Naive B cell (primary cell): Measurements from ENCODE around the gene USE1. TPM values are rescaled to one million over a fixed set of nuclear protein-coding genes. Genes with fewer than 3 reads are reported as not detected.

Experiments used
- ATAC-seq, 2 donors: fragments of 150-1000 bp; cut with Tn5 transposase; 2 replicates each; pipeline ENCODE4 v1.10.0; 2021; ENCODE audit warnings: low read depth in 2 of 2, mild to moderate bottlenecking in 2 of 2, moderate library complexity in 2 of 2
- DNase-seq: peaks from one replicate; pipeline ENCODE4 v3.0.0; 2022
- H3K27ac Mint-ChIP-seq, 6 donors: one replicate each; pipeline ENCODE4 v1.8.0; 2020 to 2022; ENCODE audit warnings: mild to moderate bottlenecking in 6 of 6, mixed read lengths in 6 of 6, moderate library complexity in 5 of 6, inconsistent platforms in 2 of 6
- H3K27me3 Mint-ChIP-seq, 3 donors: one replicate each; pipeline ENCODE4 v1.8.0; 2021 to 2022; ENCODE audit warnings: mixed read lengths in 3 of 3, mild to moderate bottlenecking in 1 of 3
- H3K36me3 Mint-ChIP-seq, 2 donors: one replicate each; pipeline ENCODE4 v1.8.0; 2020 to 2022; ENCODE audit warnings: mixed read lengths in 2 of 2, inconsistent platforms in 1 of 2, mild to moderate bottlenecking in 1 of 2
- H3K4me1 Mint-ChIP-seq, 3 donors: one replicate each; pipeline ENCODE4 v1.8.0; 2020 to 2022; ENCODE audit warnings: mixed read lengths in 3 of 3, inconsistent platforms in 1 of 3, mild to moderate bottlenecking in 1 of 3, moderate library complexity in 1 of 3
- H3K4me3 Mint-ChIP-seq, 8 donors: one replicate each; pipeline ENCODE4 v1.8.0; 2020 to 2022; ENCODE audit warnings: mild to moderate bottlenecking in 8 of 8, mixed read lengths in 8 of 8, moderate library complexity in 8 of 8, inconsistent platforms in 2 of 8
- H3K9me3 Mint-ChIP-seq, 7 donors: one replicate each; pipeline ENCODE4 v1.8.0; 2020 to 2022; ENCODE audit warnings: mixed read lengths in 7 of 7, mild to moderate bottlenecking in 5 of 7, inconsistent platforms in 2 of 7, moderate library complexity in 1 of 7
- polyA plus RNA-seq, 6 donors: library from polyadenylated mRNA; unstranded; fragments of 300-500 nt; fragmentation: Illumina TruSeq; gene quantifications; one replicate each; pipeline ENCODE4 v1.2.3, GENCODE V29; 2021; ENCODE audit warnings: low read depth in 6 of 6

USE1 gene
- polyA plus RNA-seq, 6 donors from 2014 or later: 46.2 to 70.0 (median 58.7) TPM

GRCh38 chr19:17192751-17193150 is 22.4 kb upstream of the USE1 start:
- Mint-ChIP-seq H3K4me1 (peaks cover 10 to 19% (median 16%) of the 10 kb centered on the region in 3 donors), H3K27me3 (no peaks in the 10 kb centered on the region), H3K36me3 (peaks cover 9 to 20% of the 10 kb centered on the region in 2 donors)

GRCh38 chr19:17194608-17195007 is 20.5 kb upstream of the USE1 start:
- Mint-ChIP-seq H3K27me3 (no peaks in the 10 kb centered on the region), H3K9me3 (no peaks in the 10 kb centered on the region), H3K4me1 (peaks cover 10 to 22% (median 16%) of the 10 kb centered on the region in 3 donors), H3K27ac (no peak overlapping the region), H3K4me3 (no peak overlapping the region), H3K36me3 (peaks cover 16 to 20% of the 10 kb centered on the region in 2 donors)
- DNase-seq (no peak), ATAC-seq (no peak)

More at GRCh38 chr19:17192751-17193150, 22.4 kb upstream of the USE1 start:
- no peaks in the 10 kb centered on the region for H3K9me3 Mint-ChIP-seq
- ATAC-seq (no peak), DNase-seq (no peak)
- H3K27ac Mint-ChIP-seq: no peak overlapping the region
- H3K4me3 Mint-ChIP-seq: no peak overlapping the region

DNA sequence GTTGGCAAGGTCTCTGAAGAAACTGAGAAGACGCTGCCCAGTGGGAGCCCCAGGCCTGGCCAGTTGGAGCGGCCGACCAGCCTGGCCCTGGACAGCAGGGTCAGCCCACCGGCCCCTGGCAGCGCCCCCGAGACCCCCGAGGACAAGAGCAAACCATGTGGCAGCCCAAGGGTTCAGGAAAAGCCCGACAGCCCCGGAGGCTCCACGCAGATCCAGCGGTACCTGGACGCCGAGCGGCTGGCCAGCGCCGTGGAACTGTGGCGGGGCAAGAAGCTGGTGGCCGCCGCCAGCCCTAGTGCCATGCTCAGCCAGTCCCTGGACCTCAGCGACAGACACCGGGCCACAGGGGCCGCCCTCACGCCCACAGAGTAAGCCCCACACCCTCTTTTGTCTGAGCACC is 20.1 kb upstream of the USE1 start:
- ATAC-seq: no peak
- no peak overlapping the region for H3K4me3 Mint-ChIP-seq
- DNase-seq: no peak
- peaks cover 10 to 22% (median 16%) of the 10 kb centered on the region in 3 donors for H3K4me1 Mint-ChIP-seq
- H3K36me3 Mint-ChIP-seq: peaks cover 16 to 20% of the 10 kb centered on the region in 2 donors
- H3K9me3 Mint-ChIP-seq: no peaks in the 10 kb centered on the region
- H3K27me3 Mint-ChIP-seq: no peaks in the 10 kb centered on the region
- H3K27ac Mint-ChIP-seq: peak overlapping the region in 1 of 6 donors; percentile 76

GRCh38 chr19:17196610-17197009 is 18.5 kb upstream of the USE1 start:
- Mint-ChIP-seq H3K9me3 (no peaks in the 10 kb centered on the region), H3K27me3 (no peaks in the 10 kb centered on the region), H3K36me3 (peaks cover 16 to 18% of the 10 kb centered on the region in 2 donors), H3K27ac (peak overlapping the region in 4 of 6 donors; percentile 0 to 95 (median 35)), H3K4me1 (peaks cover 10 to 22% (median 13%) of the 10 kb centered on the region in 3 donors), H3K4me3 (no peak overlapping the region)
- ATAC-seq (no peak), DNase-seq (no peak)

DNA sequence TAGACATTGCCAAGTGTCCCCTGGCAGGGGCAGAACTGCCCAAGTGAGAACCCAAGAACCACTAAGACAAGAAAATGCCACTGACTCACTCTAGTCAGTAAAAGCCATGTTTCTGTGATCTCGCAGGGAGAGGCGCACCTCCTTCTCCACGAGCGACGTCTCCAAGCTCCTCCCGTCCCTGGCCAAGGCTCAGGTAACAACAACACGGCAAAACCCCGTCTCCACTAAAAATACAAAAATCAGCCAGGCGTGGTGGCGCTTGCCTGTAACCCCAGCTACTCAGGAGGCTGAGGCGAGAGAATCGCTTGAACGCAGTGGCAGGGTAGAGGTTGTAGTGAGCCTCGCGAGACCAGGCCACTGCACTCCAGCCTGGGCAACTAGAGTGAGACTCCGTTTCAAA is 17.5 kb upstream of the USE1 start:
- no peak for DNase-seq
- H3K4me3 Mint-ChIP-seq: no peak overlapping the region
- peaks cover 16 to 29% of the 10 kb centered on the region in 2 donors for H3K36me3 Mint-ChIP-seq
- peaks cover 10 to 22% (median 13%) of the 10 kb centered on the region in 3 donors for H3K4me1 Mint-ChIP-seq
- ATAC-seq: no peak
- no peaks in the 10 kb centered on the region for H3K9me3 Mint-ChIP-seq
- no peaks in the 10 kb centered on the region for H3K27me3 Mint-ChIP-seq
- peak overlapping the region in 3 of 6 donors; percentile 39 to 73 (median 70) for H3K27ac Mint-ChIP-seq

DNA sequence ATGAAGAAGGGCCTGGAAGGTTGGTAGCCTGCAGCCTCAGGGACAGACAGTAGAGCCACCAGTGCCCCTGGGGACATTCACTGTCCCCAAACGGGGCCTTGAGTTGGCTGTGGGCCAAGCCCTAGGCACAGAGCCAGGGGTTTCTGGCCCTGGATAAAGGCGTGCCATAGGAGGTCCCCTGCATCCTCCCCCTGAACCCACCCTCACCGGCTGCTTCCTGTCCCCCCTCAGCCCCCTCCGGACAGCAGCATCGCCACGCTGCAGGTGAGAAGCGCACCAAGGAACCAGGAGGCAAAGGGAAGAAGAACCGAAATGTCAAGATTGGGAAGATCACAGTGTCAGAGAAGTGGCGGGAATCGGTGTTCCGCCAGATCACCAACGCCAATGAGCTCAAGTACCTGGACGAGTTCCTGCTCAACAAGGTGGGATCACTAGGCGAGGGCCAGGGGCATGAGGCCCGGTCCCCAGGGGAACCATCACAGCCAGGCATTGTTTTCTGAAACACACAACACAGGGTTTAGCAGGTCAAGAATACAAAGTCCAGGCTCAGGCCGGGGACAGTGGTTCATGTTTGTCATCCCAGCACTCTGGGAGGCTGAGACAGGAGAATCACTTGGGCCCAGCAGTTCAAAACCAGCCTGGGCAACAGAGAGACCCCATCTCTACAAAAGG is 14.6 kb upstream of the USE1 start:
- Mint-ChIP-seq H3K4me1 (peaks cover 10 to 22% (median 13%) of the 10 kb centered on the region in 3 donors), H3K36me3 (peaks cover 16 to 30% of the 10 kb centered on the region in 2 donors), H3K9me3 (no peaks in the 10 kb centered on the region), H3K27ac (peak overlapping the region in 2 of 6 donors; percentile 19 to 65), H3K4me3 (no peak overlapping the region), H3K27me3 (no peaks in the 10 kb centered on the region)
- DNase-seq: no peak
- ATAC-seq: no peak

DNA sequence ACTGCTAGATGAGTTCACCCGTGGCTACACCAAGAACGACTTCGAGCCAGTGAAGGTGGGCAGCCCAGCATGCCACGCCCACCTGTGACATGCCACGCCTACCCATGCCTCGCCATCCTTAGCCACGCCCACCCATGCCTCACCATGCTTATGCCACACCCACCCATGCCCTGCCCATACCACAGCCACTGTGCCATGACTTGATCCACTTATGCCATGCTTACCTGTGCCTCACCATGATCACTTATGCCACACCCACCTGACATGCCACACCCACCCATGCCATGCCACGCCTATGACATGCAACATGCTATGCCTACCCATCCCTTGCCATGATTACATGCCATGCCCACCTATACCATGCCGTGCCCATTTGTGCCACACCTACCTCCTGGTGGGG is 12.9 kb upstream of the USE1 start:
- Mint-ChIP-seq H3K4me1 (peaks cover 1 to 7% (median 3%) of the 10 kb centered on the region in 3 donors), H3K4me3 (no peak overlapping the region), H3K27me3 (no peaks in the 10 kb centered on the region), H3K9me3 (no peaks in the 10 kb centered on the region), H3K36me3 (peaks cover 9 to 22% of the 10 kb centered on the region in 2 donors), H3K27ac (peak overlapping the region in 4 of 6 donors; percentile 14 to 79 (median 72))
- ATAC-seq: peak in 1 of 2 donors; percentile 29
- DNase-seq: no peak

DNA sequence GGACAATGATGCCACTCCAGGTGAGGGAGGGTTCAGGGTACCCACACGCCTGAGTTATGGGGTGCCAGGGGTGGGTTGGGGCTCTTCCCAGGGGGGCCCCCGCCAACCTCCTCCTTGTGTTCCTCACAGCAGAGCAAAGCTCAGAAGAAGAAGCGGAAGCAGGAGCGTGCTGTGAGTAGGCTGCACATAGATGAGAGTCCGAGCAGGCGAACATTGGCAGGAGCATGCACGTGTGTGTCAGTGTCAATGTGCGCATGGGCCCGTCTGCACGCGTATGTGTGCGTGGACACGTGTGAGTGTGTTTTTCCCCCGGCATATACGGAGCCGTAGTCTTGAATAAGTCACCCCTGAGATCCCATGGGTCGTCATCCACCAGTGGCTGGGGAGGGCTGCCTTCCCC is 12.4 kb upstream of the USE1 start:
- ATAC-seq (no peak), DNase-seq (no peak)
- no peak overlapping the region for H3K4me3 Mint-ChIP-seq
- H3K4me1 Mint-ChIP-seq: peaks cover 0 to 3% (median 0%) of the 10 kb centered on the region in 3 donors
- H3K9me3 Mint-ChIP-seq: no peaks in the 10 kb centered on the region
- H3K27me3 Mint-ChIP-seq: no peaks in the 10 kb centered on the region
- H3K36me3 Mint-ChIP-seq: peaks cover 10 to 22% of the 10 kb centered on the region in 2 donors
- H3K27ac Mint-ChIP-seq: peak overlapping the region in 2 of 6 donors; percentile 71 to 79

DNA sequence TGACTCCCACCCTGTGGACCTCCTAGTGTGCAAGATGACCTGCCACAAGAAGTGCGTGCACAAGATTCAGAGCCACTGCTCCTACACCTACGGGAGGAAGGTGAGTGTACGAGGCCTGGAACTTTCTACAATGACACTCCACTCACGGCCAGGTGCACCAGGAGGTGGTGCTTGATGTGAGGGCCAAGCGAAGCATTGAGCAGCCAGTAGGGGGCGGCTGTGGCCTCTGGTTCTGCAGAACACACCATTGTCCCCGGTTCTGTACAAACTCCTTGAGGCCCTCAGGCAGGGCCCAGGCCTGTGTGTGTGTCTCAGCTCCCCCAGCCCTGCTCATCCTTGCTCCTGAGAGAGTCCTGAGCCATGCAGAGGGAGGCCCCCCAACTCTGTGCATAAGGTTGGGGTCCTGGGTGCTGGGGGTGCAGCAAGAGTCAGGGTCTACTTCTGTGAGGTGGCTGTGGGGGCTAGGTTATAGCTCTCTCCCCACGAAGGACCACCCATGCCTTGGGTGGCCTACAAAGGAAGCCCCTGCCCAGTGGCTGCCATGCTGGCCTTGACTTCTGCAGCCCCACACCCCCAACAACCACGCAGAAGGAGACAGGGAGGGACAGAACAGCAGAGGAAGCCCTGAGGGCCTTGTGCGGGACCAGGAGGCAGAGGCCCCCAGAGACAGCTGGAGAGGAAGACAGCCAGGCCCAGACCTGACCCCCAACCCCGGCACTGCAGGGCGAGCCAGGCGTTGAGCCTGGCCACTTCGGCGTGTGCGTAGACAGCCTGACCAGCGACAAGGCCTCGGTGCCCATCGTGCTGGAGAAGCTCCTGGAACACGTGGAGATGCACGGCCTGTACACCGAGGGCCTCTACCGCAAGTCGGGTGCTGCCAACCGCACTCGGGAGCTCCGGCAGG is 9.7 kb upstream of the USE1 start:
- Mint-ChIP-seq H3K4me3 (no peak overlapping the region), H3K9me3 (no peaks in the 10 kb centered on the region), H3K36me3 (peaks cover 9 to 31% of the 10 kb centered on the region in 2 donors), H3K4me1 (peaks cover 5 to 11% (median 11%) of the 10 kb centered on the region in 3 donors), H3K27me3 (no peaks in the 10 kb centered on the region), H3K27ac (peak overlapping the region in 3 of 6 donors; percentile 34 to 74 (median 69))
- DNase-seq: peak; percentile 46
- peak; percentile 76 to 79 for ATAC-seq

DNA sequence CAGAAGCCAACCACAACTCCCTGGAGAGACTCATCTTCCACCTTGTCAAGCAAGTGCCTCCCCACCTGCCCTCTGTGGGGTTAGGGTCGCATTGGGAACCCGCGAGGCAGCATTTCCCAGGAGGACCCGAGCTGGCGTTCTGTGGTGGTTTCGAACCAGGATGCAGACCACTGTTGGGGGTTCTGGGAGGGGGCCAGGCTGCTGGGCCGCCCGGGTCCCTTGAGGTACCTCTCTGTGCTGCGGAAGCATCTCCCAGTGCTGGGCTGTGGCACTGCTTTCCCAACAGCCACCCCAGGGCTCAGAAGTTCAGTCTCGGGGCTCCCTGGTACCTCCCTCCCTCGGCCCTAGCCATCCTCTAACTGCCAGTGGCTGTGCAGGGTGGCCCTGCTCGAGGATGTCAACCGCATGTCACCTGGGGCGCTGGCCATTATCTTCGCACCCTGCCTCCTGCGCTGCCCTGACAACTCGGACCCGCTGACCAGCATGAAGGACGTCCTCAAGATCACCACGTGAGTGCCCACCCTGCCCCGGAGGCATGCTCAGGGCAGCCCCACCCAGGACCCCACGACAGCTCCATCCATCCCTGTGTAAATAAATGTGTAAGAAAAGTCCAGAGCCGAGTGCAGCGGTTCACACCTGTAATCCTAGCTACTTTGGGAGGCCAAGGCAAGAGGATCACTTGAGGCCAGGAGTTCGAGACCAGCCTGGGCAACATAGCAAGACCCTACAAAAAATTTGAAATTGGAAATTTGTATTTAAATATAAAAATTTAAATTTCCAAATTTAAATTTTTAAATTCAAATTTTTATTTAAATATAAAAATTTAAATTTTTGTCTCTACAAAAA is 8.2 kb upstream of the USE1 start:
- peaks cover 9 to 24% of the 10 kb centered on the region in 2 donors for H3K36me3 Mint-ChIP-seq
- H3K4me3 Mint-ChIP-seq: no peak overlapping the region
- ATAC-seq: no peak
- no peaks in the 10 kb centered on the region for H3K9me3 Mint-ChIP-seq
- no peak for DNase-seq
- peaks cover 6 to 11% (median 11%) of the 10 kb centered on the region in 3 donors for H3K4me1 Mint-ChIP-seq
- H3K27me3 Mint-ChIP-seq: no peaks in the 10 kb centered on the region
- no peak overlapping the region for H3K27ac Mint-ChIP-seq

DNA sequence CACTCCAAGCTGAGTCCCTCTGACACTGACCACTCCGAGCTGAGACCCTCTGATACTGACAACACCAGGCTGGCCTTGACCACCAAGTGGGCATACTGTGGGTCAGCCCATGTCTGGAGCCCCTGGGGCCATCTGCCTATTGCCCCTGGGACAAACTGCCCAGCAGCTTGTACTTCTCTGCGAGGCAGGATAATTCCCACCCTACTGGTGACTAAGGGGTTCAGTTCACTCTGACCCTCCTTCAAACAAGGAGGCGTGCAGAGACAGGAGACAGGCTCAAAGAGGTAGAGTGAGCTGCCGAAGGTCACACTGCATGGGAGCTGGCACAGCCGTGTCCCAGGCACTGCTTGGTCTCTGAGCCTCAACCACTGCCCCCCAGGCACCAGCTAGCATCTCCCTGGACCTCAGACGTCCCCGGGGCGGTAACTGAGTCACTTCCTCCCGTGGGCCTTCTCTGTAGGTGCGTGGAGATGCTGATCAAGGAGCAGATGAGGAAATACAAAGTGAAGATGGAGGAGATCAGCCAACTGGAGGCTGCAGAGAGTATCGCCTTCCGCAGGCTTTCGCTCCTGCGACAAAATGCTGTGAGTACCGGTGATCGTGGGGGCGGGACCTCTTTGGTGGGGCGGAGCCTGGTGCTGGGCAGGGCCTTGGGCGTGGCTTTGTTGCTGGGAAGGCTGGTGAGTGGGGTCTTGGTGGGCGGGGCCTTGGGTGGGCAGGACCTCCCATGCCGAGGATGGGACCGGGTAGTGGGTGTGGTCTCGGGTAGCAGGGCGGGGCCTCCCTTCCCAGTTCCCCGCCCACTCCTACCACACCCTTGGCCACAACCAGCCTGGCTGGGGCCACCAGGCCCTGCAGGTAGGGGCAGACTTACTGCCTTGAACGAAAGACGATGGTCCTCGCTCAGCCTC is 5.8 kb upstream of the USE1 start:
- Mint-ChIP-seq H3K36me3 (peaks cover 9 to 16% of the 10 kb centered on the region in 2 donors), H3K27ac (peak overlapping the region in 1 of 6 donors; percentile 79), H3K4me3 (no peak overlapping the region), H3K4me1 (peaks cover 11 to 13% (median 11%) of the 10 kb centered on the region in 3 donors), H3K9me3 (no peaks in the 10 kb centered on the region), H3K27me3 (no peaks in the 10 kb centered on the region)
- DNase-seq (no peak), ATAC-seq (peak; percentile 26 to 46)

DNA sequence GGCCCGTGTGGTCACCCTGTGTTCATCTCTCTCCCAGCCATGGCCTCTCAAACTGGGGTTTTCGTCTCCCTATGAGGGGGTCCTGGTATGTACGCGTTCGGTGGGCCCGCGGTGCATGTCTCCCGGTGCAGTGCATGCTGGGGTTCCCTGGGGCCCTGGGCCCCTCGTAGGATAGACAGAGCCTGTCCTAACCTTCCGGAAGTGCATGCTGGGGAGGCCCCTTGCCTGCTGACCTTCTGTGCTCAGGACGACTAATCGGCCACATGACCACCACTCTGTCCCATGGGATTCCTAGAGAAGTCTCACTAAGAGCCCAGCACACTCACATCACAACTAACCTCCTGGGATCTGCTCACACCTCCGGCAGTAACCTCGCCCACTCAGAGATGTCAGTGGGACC is 4.9 kb upstream of the USE1 start:
- H3K4me3 Mint-ChIP-seq: no peak overlapping the region
- ATAC-seq (no peak), DNase-seq (no peak)
- peaks cover 15 to 21% (median 18%) of the 10 kb centered on the region in 3 donors for H3K4me1 Mint-ChIP-seq
- H3K9me3 Mint-ChIP-seq: no peaks in the 10 kb centered on the region
- no peaks in the 10 kb centered on the region for H3K27me3 Mint-ChIP-seq
- peak overlapping the region in 1 of 6 donors; percentile 79 for H3K27ac Mint-ChIP-seq
- H3K36me3 Mint-ChIP-seq: peaks cover 9 to 16% of the 10 kb centered on the region in 2 donors
